Measurements from ENCODE around the gene ARL10. TPM values are rescaled to one million over a fixed set of nuclear protein-coding genes. Genes with fewer than 3 reads are reported as not detected.
A peak's percentile ranks its signal among the peaks of the same experiment; 100 is the strongest.

The ARL10 gene
- total RNA-seq, 1 experiment from 2014 or later, result 0.05 TPM

GRCh38 chr5:176319827-176320554 lies 45.3 kb upstream of the ARL10 start:
- no peaks in the 10 kb centered on the region for H3K9me3 ChIP-seq (ENCODE audit: control insufficient read depth in 1 of 2, insufficient read depth in 1 of 2, low read depth in 1 of 2, low read length in 2 of 2)
- peak; percentile 10 for DNase-seq (ENCODE audit: low read depth, low spot score)
- no peaks in the 10 kb centered on the region for H3K79me2 ChIP-seq (ENCODE audit: insufficient read depth, low read length)
- BruUV-seq (replicated peaks), result no TSS peak
- no peak overlapping the region for H2AFZ ChIP-seq (ENCODE audit: low read depth, low read length, poor library complexity, severe bottlenecking)
- CTCF ChIA-PET, result interaction anchor here (1.1 kb wide), 1 partner anchor 41 kb away, joined by 3 read pairs; the partner anchor contains the start of gene KIAA1191
- TF ChIP-seq RAD21 (IDR thresholded peaks at IDR 0.05; ENCODE audit: low read depth), result peak; percentile 28; the same call in 1 of the 2 replicates
- peak in 2 of 3 experiments; percentile 18 to 49; a peak in 2 of 6 replicates for TF ChIP-seq CTCF (IDR thresholded peaks at IDR 0.05 in 2 of 3, conservative IDR thresholded peaks at IDR 0.05 in 1 of 3; ENCODE audit: borderline replicate concordance in 1 of 3, insufficient read depth in 1 of 3, low read depth in 2 of 3, low read length in 2 of 3)
- TF ChIP-seq EGR1 (IDR thresholded peaks at IDR 0.05; ENCODE audit: low read depth), result no peak
- H3K4me2 ChIP-seq (ENCODE audit: low read length), result no peak overlapping the region
- H3K4me3 ChIP-seq (replicated peaks in 1 of 2; ENCODE audit: low read depth in 1 of 2, low read length in 2 of 2), result no peak overlapping the region
- POLR2A ChIA-PET, result no interaction called here
- H3K36me3 ChIP-seq (ENCODE audit: control insufficient read depth in 1 of 2, insufficient read depth in 2 of 2, low read length in 2 of 2), result peaks cover 2 to 11% of the 10 kb centered on the region in 2 experiments; a peak in 1 of 4 replicates
- RAD21 ChIA-PET (ENCODE audit: low non-redundant PET in 1 of 2, low total read pairs in 2 of 2, uncharacterized antibody in 2 of 2, unreplicated experiment in 2 of 2), result no interaction called here
- H3K9ac ChIP-seq (ENCODE audit: low read length), result no peak overlapping the region
- intact Hi-C loops (cut with micrococcal nuclease), result no loop called here
- no peaks in the 10 kb centered on the region for H3K4me1 ChIP-seq (ENCODE audit: control insufficient read depth in 1 of 2, insufficient read depth in 2 of 2, low read length in 2 of 2)
- H3K27ac ChIP-seq (ENCODE audit: low read depth, low read length), result no peak overlapping the region
- no peaks in the 10 kb centered on the region for H3K9me2 ChIP-seq (ENCODE audit: insufficient read depth)
- H4K20me1 ChIP-seq (ENCODE audit: insufficient read depth), result no peaks in the 10 kb centered on the region
- no peaks in the 10 kb centered on the region for H3K27me3 ChIP-seq (ENCODE audit: insufficient read depth, low read length)
- no peak for ATAC-seq

- H3K27me3 ChIP-seq (ENCODE audit: insufficient read depth, low read length), result no peaks in the 10 kb centered on the region
- intact Hi-C loops (cut with micrococcal nuclease), result no loop called here
- POLR2A ChIA-PET, result no interaction called here
- CTCF ChIA-PET, result no interaction called here
- RAD21 ChIA-PET (ENCODE audit: low non-redundant PET in 1 of 2, low total read pairs in 2 of 2, uncharacterized antibody in 2 of 2, unreplicated experiment in 2 of 2), result no interaction called here
- H3K27ac ChIP-seq (ENCODE audit: low read depth, low read length), result no peak overlapping the region
- no peaks in the 10 kb centered on the region for H4K20me1 ChIP-seq (ENCODE audit: insufficient read depth)
- H3K9me2 ChIP-seq (ENCODE audit: insufficient read depth), result no peaks in the 10 kb centered on the region
- ATAC-seq (no peak), DNase-seq (ENCODE audit: low read depth, low spot score) (no peak)
- no TSS peak for BruUV-seq (replicated peaks)
- no peak overlapping the region for H3K4me3 ChIP-seq (replicated peaks in 1 of 2; ENCODE audit: low read depth in 1 of 2, low read length in 2 of 2)
- no peak overlapping the region for H3K4me2 ChIP-seq (ENCODE audit: low read length)
- no peaks in the 10 kb centered on the region for H3K4me1 ChIP-seq (ENCODE audit: control insufficient read depth in 1 of 2, insufficient read depth in 2 of 2, low read length in 2 of 2)
- H3K36me3 ChIP-seq (ENCODE audit: control insufficient read depth in 1 of 2, insufficient read depth in 2 of 2, low read length in 2 of 2), result peaks cover 3 to 10% of the 10 kb centered on the region in 2 experiments; a peak in 1 of 4 replicates
- no peaks in the 10 kb centered on the region for H3K79me2 ChIP-seq (ENCODE audit: insufficient read depth, low read length)
- H2AFZ ChIP-seq (ENCODE audit: low read depth, low read length, poor library complexity, severe bottlenecking), result no peak overlapping the region
- H3K9ac ChIP-seq (ENCODE audit: low read length), result no peak overlapping the region
- H3K9me3 ChIP-seq (ENCODE audit: control insufficient read depth in 1 of 2, insufficient read depth in 1 of 2, low read depth in 1 of 2, low read length in 2 of 2), result no peaks in the 10 kb centered on the region
- TF ChIP-seq POLR2AphosphoS5 (IDR thresholded peaks at IDR 0.05; ENCODE audit: low read depth, low read length), result no peak
- no peak for TF ChIP-seq ATF3 (IDR thresholded peaks at IDR 0.05)
- no peak for TF ChIP-seq CBX3 (IDR thresholded peaks at IDR 0.05; ENCODE audit: low read depth)
- TF ChIP-seq SRF (IDR thresholded peaks at IDR 0.05; ENCODE audit: low read depth), result no peak
- no peak for TF ChIP-seq POLR2A (IDR thresholded peaks at IDR 0.05; ENCODE audit: borderline replicate concordance, extremely low read depth, insufficient read depth, insufficient read length)
- no peak for TF ChIP-seq EZH2phosphoT487 (IDR thresholded peaks at IDR 0.05; ENCODE audit: borderline replicate concordance)
- TF ChIP-seq SP1 (IDR thresholded peaks at IDR 0.05; ENCODE audit: low read depth), result no peak
- no peak for TF ChIP-seq ELF1 (IDR thresholded peaks at IDR 0.05; ENCODE audit: borderline replicate concordance, low read depth)
- TF ChIP-seq RAD21 (IDR thresholded peaks at IDR 0.05; ENCODE audit: low read depth), result no peak
- no peak for TF ChIP-seq CTCF (IDR thresholded peaks at IDR 0.05 in 2 of 3, conservative IDR thresholded peaks at IDR 0.05 in 1 of 3; ENCODE audit: borderline replicate concordance in 1 of 3, insufficient read depth in 1 of 3, low read depth in 2 of 3, low read length in 2 of 3)
- no peak for TF ChIP-seq FOSL1 (IDR thresholded peaks at IDR 0.05; ENCODE audit: low read depth)
These were observed 44.7 kb upstream of the ARL10 start for GRCh38 chr5:176320577-176320976.
